HepG2 (cell line): Measurements from ENCODE around the gene LUZP1. TPM values are rescaled to one million over a fixed set of nuclear protein-coding genes. Genes with fewer than 3 reads are reported as not detected.
A peak's percentile ranks its signal among the peaks of the same experiment; 100 is the strongest.

Source experiments
- HNF4A ChIP-seq: sonication (generic); formaldehyde crosslinking; IDR thresholded peaks from 2 replicates; pipeline ENCODE4 v1.4.0; 2020; ENCODE audit warnings: missing genetic modification reagents
- IRX3 ChIP-seq: sonication (generic); formaldehyde crosslinking; IDR thresholded peaks from 2 replicates; pipeline ENCODE4 v1.8.1; 2023; ENCODE audit warnings: mild to moderate bottlenecking, low read depth, missing genetic modification reagents, borderline replicate concordance
- MAFF ChIP-seq: IDR thresholded peaks from 2 replicates; pipeline ENCODE4 v1.6.1; 2011; ENCODE audit warnings: low read depth, low read length, improper control_type of control experiment
- NFKBIZ ChIP-seq: IDR thresholded peaks from 2 replicates; pipeline ENCODE4 v1.6.1; 2018; ENCODE audit warnings: missing genetic modification reagents, missing compliant biosample characterization
- RERE ChIP-seq: IDR thresholded peaks from 2 replicates; pipeline ENCODE4 v1.6.1; 2016; ENCODE audit warnings: low read depth, missing genetic modification reagents, missing compliant biosample characterization
- SIN3B ChIP-seq: fragments of 150-350 bp; IDR thresholded peaks from 2 replicates; pipeline ENCODE4 v1.6.1; 2014; ENCODE audit warnings: low read length
- THAP11 ChIP-seq: IDR thresholded peaks from 2 replicates; pipeline ENCODE4 v1.6.1; 2016; ENCODE audit warnings: missing biosample characterization, missing genetic modification reagents
- XRCC5 ChIP-seq: fragments of 200-400 bp; formaldehyde crosslinking; optimal IDR thresholded peaks from 2 replicates; pipeline ENCODE3; 2017; ENCODE audit warnings: mild to moderate bottlenecking, low read length
- ZNF10 ChIP-seq: sonication (generic); formaldehyde crosslinking; IDR thresholded peaks from 2 replicates; pipeline ENCODE4 v1.4.0; 2020; ENCODE audit warnings: mild to moderate bottlenecking, low read depth, missing genetic modification reagents, borderline replicate concordance
- ZNF256 ChIP-seq: sonication (generic); formaldehyde crosslinking; conservative IDR thresholded peaks from 2 replicates; pipeline ENCODE4 v1.4.0; 2020; ENCODE audit warnings: missing genetic modification reagents
- ZNF441 ChIP-seq: sonication (generic); formaldehyde crosslinking; IDR thresholded peaks from 2 replicates; pipeline ENCODE4 v1.7.0; 2021; ENCODE audit warnings: missing genetic modification reagents, borderline replicate concordance
- ZNF607 ChIP-seq: sonication (generic); formaldehyde crosslinking; IDR thresholded peaks from 2 replicates; pipeline ENCODE4 v1.5.1; 2020; ENCODE audit warnings: missing genetic modification reagents, mild to moderate bottlenecking, borderline replicate concordance
- ZNF614 ChIP-seq: IDR thresholded peaks from 2 replicates; pipeline ENCODE4 v1.6.1; 2018; ENCODE audit warnings: missing biosample characterization, missing genetic modification reagents, inconsistent platforms, borderline replicate concordance
- ZNF639 ChIP-seq: conservative IDR thresholded peaks from 2 replicates; pipeline ENCODE4 v1.6.1; 2018; ENCODE audit warnings: missing genetic modification reagents
- ZNF704 ChIP-seq: sonication (generic); formaldehyde crosslinking; IDR thresholded peaks from 2 replicates; pipeline ENCODE4 v1.8.1; 2023; ENCODE audit warnings: mild to moderate bottlenecking, inconsistent platforms, moderate library complexity, missing genetic modification reagents, borderline replicate concordance
- polyA plus RNA-seq, 8 experiments: library from polyadenylated mRNA; depleted of rRNA in 3 of 8; stranded (reverse) in 7 of 8; unstranded in 1 of 8; fragments of >200 nt; fragmentation: Illumina TruSeq in 4 of 8; extraction: Trizol in 4 of 8; gene quantifications; 2 replicates each; pipeline versions ENCODE4 v1.2.1 to v1.2.3, GENCODE V29; 2011 to 2016; ENCODE audit warnings: low read depth in 4 of 8, missing spikeins in 1 of 8, mixed read lengths in 1 of 8; ENCODE audit not compliant: insufficient read depth in 1 of 8
- total RNA-seq, 5 experiments: library from RNA; depleted of rRNA; stranded (reverse); fragments of >200 nt; fragmentation: Illumina TruSeq; extraction: Trizol; gene quantifications; 2 replicates each; pipeline ENCODE4 v1.2.3, GENCODE V29; 2016; ENCODE audit warnings: low read depth in 1 of 5
- TF ChIP-seq, protein P1 (sequence below): sonication (generic); formaldehyde crosslinking; IDR thresholded peaks from 2 replicates; pipeline ENCODE4 v1.8.0; 2022; ENCODE audit warnings: missing genetic modification reagents, mild to moderate bottlenecking, borderline replicate concordance

LUZP1 gene
- total and polyA plus RNA-seq, 2 of the 13 experiments (the other 11 are each of a cell fraction or from before 2014, with no cell fraction given), result 6.9 to 12.7 TPM

GRCh38 chr1:23168445-23169194 lies at the start of gene LUZP1 (continued):
- TF ChIP-seq RERE (CRISPR knock-in tag) (no peak), ZNF441 (no peak), HNF4A (CRISPR knock-in tag) (0 out of 2 replicates have a peak, but pooled peaks have one; percentile 12), THAP11 (no peak), MAFF (peak; percentile 68), XRCC5 (no peak), IRX3 (CRISPR knock-in tag) (no peak), ZNF607 (CRISPR knock-in tag) (no peak), NFKBIZ (CRISPR knock-in tag) (no peak), ZNF256 (CRISPR knock-in tag) (no peak), ZNF639 (0 out of 2 replicates have a peak, but pooled peaks have one; percentile 51), ZNF614 (no peak; the same call in 1 of the 2 replicates), ZNF10 (CRISPR knock-in tag) (no peak), ZNF704 (no peak), SIN3B (no peak)
- TF ChIP-seq, protein P1, sequence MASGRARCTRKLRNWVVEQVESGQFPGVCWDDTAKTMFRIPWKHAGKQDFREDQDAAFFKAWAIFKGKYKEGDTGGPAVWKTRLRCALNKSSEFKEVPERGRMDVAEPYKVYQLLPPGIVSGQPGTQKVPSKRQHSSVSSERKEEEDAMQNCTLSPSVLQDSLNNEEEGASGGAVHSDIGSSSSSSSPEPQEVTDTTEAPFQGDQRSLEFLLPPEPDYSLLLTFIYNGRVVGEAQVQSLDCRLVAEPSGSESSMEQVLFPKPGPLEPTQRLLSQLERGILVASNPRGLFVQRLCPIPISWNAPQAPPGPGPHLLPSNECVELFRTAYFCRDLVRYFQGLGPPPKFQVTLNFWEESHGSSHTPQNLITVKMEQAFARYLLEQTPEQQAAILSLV (CRISPR knock-in tag), result 0 out of 2 replicates have a peak, but pooled peaks have one; percentile 38
